Skeletal muscle tissue (tissue), 4 donors: ENCODE results near the gene ADAMTS17. TPM values are rescaled to one million over a fixed set of nuclear protein-coding genes. Genes with fewer than 3 reads are reported as not detected.
A peak's percentile ranks its signal among the peaks of the same experiment; 100 is the strongest.
"Not testable (repeated sequence)": the region's sequence is repeated elsewhere in the genome, so short reads cannot be mapped to it uniquely, and the experiment has no call there.

Experiments used
- H3K27ac ChIP-seq: one replicate; pipeline ENCODE4 v1.7.0; 2013; ENCODE audit warnings: mild to moderate bottlenecking, low read depth, low read length, inconsistent platforms
- H3K27me3 ChIP-seq, 3 donors: one replicate each; pipeline ENCODE4 v1.7.0; 2013; ENCODE audit warnings: low read length in 3 of 3; ENCODE audit not compliant: control insufficient read depth in 3 of 3, insufficient read depth in 3 of 3
- H3K36me3 ChIP-seq, 3 donors: one replicate each; pipeline ENCODE4 v1.7.0; 2013; ENCODE audit warnings: low read length in 3 of 3; ENCODE audit not compliant: control insufficient read depth in 3 of 3, insufficient read depth in 3 of 3
- H3K4me1 ChIP-seq, 3 donors: one replicate each; pipeline ENCODE4 v1.7.0; 2013; ENCODE audit warnings: low read length in 3 of 3, mild to moderate bottlenecking in 3 of 3; ENCODE audit not compliant: control insufficient read depth in 3 of 3, insufficient read depth in 3 of 3
- H3K4me3 ChIP-seq, 3 donors: one replicate each; pipeline ENCODE4 v1.7.0; 2013; ENCODE audit warnings: low read length in 3 of 3
- H3K9ac ChIP-seq, 3 donors: one replicate each; pipeline ENCODE4 v1.7.0; 2013; ENCODE audit warnings: low read length in 3 of 3, mild to moderate bottlenecking in 3 of 3, moderate library complexity in 2 of 3, low read depth in 1 of 3
- H3K9me3 ChIP-seq, 3 donors: one replicate each; pipeline ENCODE4 v1.7.0; 2013; ENCODE audit warnings: low read length in 3 of 3; ENCODE audit not compliant: control insufficient read depth in 3 of 3
- total RNA-seq: library from RNA; depleted of rRNA; stranded (reverse); fragments of >200 nt; gene quantifications from one replicate; pipeline ENCODE4 v1.2.3, GENCODE V29; 2014
- donor health status: Osteomylitis.

Gene ADAMTS17
- total RNA-seq, 1 donor from 2014 or later, result 5.7 TPM

- H3K9me3 ChIP-seq, result no peaks in the 10 kb centered on the region
- no peak overlapping the region for H3K9ac ChIP-seq
- no peaks in the 10 kb centered on the region for H3K36me3 ChIP-seq
- H3K4me1 ChIP-seq, result no peaks in the 10 kb centered on the region
- H3K4me3 ChIP-seq, result no peak overlapping the region
- H3K27me3 ChIP-seq, result no peaks in the 10 kb centered on the region
- H3K27ac ChIP-seq, result no peak overlapping the region
Measured at GRCh38 chr15:100075229-100075628, 266.5 kb downstream of the ADAMTS17 start.

- no peak overlapping the region for H3K9ac ChIP-seq
- H3K27me3 ChIP-seq, result no peaks in the 10 kb centered on the region
- H3K4me1 ChIP-seq, result no peaks in the 10 kb centered on the region
- no peak overlapping the region for H3K4me3 ChIP-seq
- no peak overlapping the region for H3K27ac ChIP-seq
- no peaks in the 10 kb centered on the region for H3K9me3 ChIP-seq
- H3K36me3 ChIP-seq, result no peaks in the 10 kb centered on the region
Measured at GRCh38 chr15:100073982-100074381, 267.8 kb downstream of the ADAMTS17 start.

- H3K27ac ChIP-seq, H3K4me1 ChIP-seq, H3K9ac ChIP-seq, H3K4me3 ChIP-seq, H3K27me3 ChIP-seq, H3K36me3 ChIP-seq, H3K9me3 ChIP-seq: not testable (repeated sequence)
Measured at GRCh38 chr15:100066521-100067280, 275.1 kb downstream of the ADAMTS17 start.

- no peak overlapping the region for H3K27ac ChIP-seq
- no peaks in the 10 kb centered on the region for H3K9me3 ChIP-seq
- H3K9ac ChIP-seq, result peak overlapping the region in 1 of 3 donors; percentile 45
- no peaks in the 10 kb centered on the region for H3K36me3 ChIP-seq
- peaks cover 23 to 27% (median 23%) of the 10 kb centered on the region in 3 donors for H3K4me1 ChIP-seq
- peak overlapping the region in 2 of 3 donors; percentile 6 to 15 for H3K4me3 ChIP-seq
- no peaks in the 10 kb centered on the region for H3K27me3 ChIP-seq
Measured at GRCh38 chr15:100061944-100062343, 279.8 kb downstream of the ADAMTS17 start.

GRCh38 chr15:100060276-100060926, 281.4 kb downstream of the ADAMTS17 start:
- peak overlapping the region in 2 of 3 donors; percentile 25 to 41 for H3K4me3 ChIP-seq
- H3K9me3 ChIP-seq, result no peaks in the 10 kb centered on the region
- H3K36me3 ChIP-seq, result no peaks in the 10 kb centered on the region
- H3K27ac ChIP-seq, result no peak overlapping the region
- H3K27me3 ChIP-seq, result no peaks in the 10 kb centered on the region
- H3K4me1 ChIP-seq, result peaks cover 23 to 27% (median 23%) of the 10 kb centered on the region in 3 donors
- peak overlapping the region in 1 of 3 donors; percentile 40 for H3K9ac ChIP-seq

- no peaks in the 10 kb centered on the region for H3K27me3 ChIP-seq
- no peaks in the 10 kb centered on the region for H3K36me3 ChIP-seq
- H3K9ac ChIP-seq, result no peak overlapping the region
- no peak overlapping the region for H3K4me3 ChIP-seq
- H3K9me3 ChIP-seq, result no peaks in the 10 kb centered on the region
- no peak overlapping the region for H3K27ac ChIP-seq
- peaks cover 23 to 27% (median 23%) of the 10 kb centered on the region in 3 donors for H3K4me1 ChIP-seq
Measured at GRCh38 chr15:100059521-100059920, 282.3 kb downstream of the ADAMTS17 start.

- Histone ChIP-seq H3K27me3 (no peaks in the 10 kb centered on the region), H3K4me1 (peaks cover 23 to 27% (median 23%) of the 10 kb centered on the region in 3 donors), H3K9me3 (no peaks in the 10 kb centered on the region), H3K4me3 (no peak overlapping the region), H3K9ac (no peak overlapping the region), H3K27ac (no peak overlapping the region), H3K36me3 (no peaks in the 10 kb centered on the region)
Measured at GRCh38 chr15:100059094-100059493, 282.7 kb downstream of the ADAMTS17 start.

- H3K27ac ChIP-seq, result no peak overlapping the region
- no peak overlapping the region for H3K9ac ChIP-seq
- H3K36me3 ChIP-seq, result no peaks in the 10 kb centered on the region
- H3K27me3 ChIP-seq, result no peaks in the 10 kb centered on the region
- H3K4me3 ChIP-seq, result no peak overlapping the region
- no peaks in the 10 kb centered on the region for H3K9me3 ChIP-seq
- H3K4me1 ChIP-seq, result peaks cover 23 to 27% (median 23%) of the 10 kb centered on the region in 3 donors
Measured at GRCh38 chr15:100058458-100058857, 283.3 kb downstream of the ADAMTS17 start.

GRCh38 chr15:100057281-100057680, 284.5 kb downstream of the ADAMTS17 start:
- Histone ChIP-seq H3K9ac (no peak overlapping the region), H3K4me3 (no peak overlapping the region), H3K9me3 (no peaks in the 10 kb centered on the region), H3K27ac (no peak overlapping the region), H3K27me3 (no peaks in the 10 kb centered on the region), H3K4me1 (peaks cover 20 to 23% (median 22%) of the 10 kb centered on the region in 3 donors), H3K36me3 (no peaks in the 10 kb centered on the region)

- Histone ChIP-seq H3K4me1 (peaks cover 13 to 16% (median 15%) of the 10 kb centered on the region in 3 donors), H3K27me3 (no peaks in the 10 kb centered on the region), H3K9ac (no peak overlapping the region), H3K9me3 (no peaks in the 10 kb centered on the region), H3K27ac (no peak overlapping the region), H3K36me3 (no peaks in the 10 kb centered on the region), H3K4me3 (no peak overlapping the region)
Measured at GRCh38 chr15:100056411-100057072, 285.2 kb downstream of the ADAMTS17 start.
